Panc1 (cell line): ENCODE measurements around the gene GPHA2. TPM values are rescaled to one million over a fixed set of nuclear protein-coding genes. Genes with fewer than 3 reads are reported as not detected.

ENCODE experiments used
- ATAC-seq: fragments of 200-7000 bp; cut with Tn5 transposase; 2 replicates; pipeline ENCODE4 v1.9.1; 2020; ENCODE audit warnings: mild to moderate bottlenecking, moderate library complexity
- BruUV-seq: library from RNA; stranded (reverse); fragments of 400-500 nt; replicated peaks from 2 replicates; lab custom pipeline; 2021; lab: Mats Ljungman, UMichigan
- CTCF ChIA-PET: fragments of 300-600 bp; sonication (Branson Sonifier 250); formaldehyde crosslinking; loops from one replicate; lab custom pipeline; 2022; ENCODE audit warnings: antibody characterized with exemption; lab: Charles Lee
- POLR2A ChIA-PET: fragments of 300-600 bp; sonication (Branson Sonifier 250); formaldehyde crosslinking; loops from one replicate; lab custom pipeline; 2022; ENCODE audit warnings: antibody characterized with exemption; lab: Charles Lee
- DNase-seq: peaks from one replicate; pipeline ENCODE4 v3.0.0-alpha.2; 2010; ENCODE audit warnings: low read depth, low spot score
- H3K27ac ChIP-seq: 2 replicates; pipeline ENCODE4 v1.5.1; 2011; ENCODE audit warnings: mild to moderate bottlenecking, low read length, inconsistent platforms
- H3K27me3 ChIP-seq: fragments of 200-500 bp; sonication (Bioruptor generic); 2 replicates; pipeline ENCODE4 v1.6.0; 2014; ENCODE audit warnings: low read length, inconsistent platforms; ENCODE audit not compliant: control insufficient read depth, insufficient read depth
- H3K36me3 ChIP-seq: fragments of 200-500 bp; sonication (Bioruptor generic); 2 replicates; pipeline ENCODE4 v1.5.1; 2014; ENCODE audit warnings: inconsistent platforms, mild to moderate bottlenecking, low read length, moderate library complexity; ENCODE audit not compliant: control insufficient read depth, insufficient read depth
- H3K4me1 ChIP-seq: 2 replicates; pipeline ENCODE4 v1.5.1; 2011; ENCODE audit warnings: inconsistent platforms, mild to moderate bottlenecking, low read length, moderate library complexity; ENCODE audit not compliant: control insufficient read depth, insufficient read depth
- H3K4me3 ChIP-seq, 2 experiments: 2 replicates each; pipeline ENCODE4 v1.5.1; 2011 to 2012; ENCODE audit warnings: low read depth in 2 of 2, low read length in 2 of 2, mild to moderate bottlenecking in 2 of 2, inconsistent platforms in 1 of 2, moderate library complexity in 1 of 2
- H3K9me3 ChIP-seq: fragments of 200-500 bp; sonication (Bioruptor generic); 2 replicates; pipeline ENCODE4 v1.5.1; 2014; ENCODE audit warnings: low read depth, mild to moderate bottlenecking, inconsistent platforms, low read length, moderate library complexity; ENCODE audit not compliant: control insufficient read depth, insufficient read depth
- CTCF ChIP-seq: fragments of 450-650 bp; IDR thresholded peaks from 2 replicates; pipeline ENCODE4 v1.5.1; 2017; ENCODE audit warnings: mild to moderate bottlenecking
- POLR2AphosphoS5 ChIP-seq: IDR thresholded peaks from 2 replicates; pipeline ENCODE4 v1.6.1; 2012; ENCODE audit warnings: mild to moderate bottlenecking, low read depth, low read length, moderate library complexity
- REST ChIP-seq, 2 experiments: IDR thresholded peaks; 2 replicates each; pipeline ENCODE4 v1.6.1; 2011 to 2012; ENCODE audit warnings: low read depth in 2 of 2, control low read depth in 1 of 2, low read length in 1 of 2, mild to moderate bottlenecking in 1 of 2, moderate library complexity in 1 of 2; ENCODE audit not compliant: insufficient read depth in 1 of 2
- SIN3A ChIP-seq: IDR thresholded peaks from 2 replicates; pipeline ENCODE4 v1.6.1; 2012; ENCODE audit warnings: low read depth, mild to moderate bottlenecking, low read length, moderate library complexity, borderline replicate concordance; ENCODE audit not compliant: insufficient read depth
- TCF7L2 ChIP-seq: IDR thresholded peaks from 2 replicates; pipeline ENCODE4 v1.6.1; 2011; ENCODE audit warnings: mild to moderate bottlenecking, low read depth, low read length, inconsistent platforms
- in situ Hi-C: cut with HindIII; loops from 2 replicates; pipeline ENCODE4 v1.10.0; 2016; ENCODE audit warnings: low sequenced_read_pairs, low pct_unique_long_range_greater_than_20kb
- intact Hi-C: fragments of 100-400 bp; cut with micrococcal nuclease; formaldehyde crosslinking; loops from one replicate; pipeline ENCODE4 v1.10.0; 2022; ENCODE audit not compliant: unreplicated experiment
- total RNA-seq: library from RNA; stranded (reverse); gene quantifications from one replicate; pipeline ENCODE4 v1.2.1, GENCODE V29; 2021; ENCODE audit not compliant: unreplicated experiment

Gene GPHA2
- total RNA-seq, 1 experiment from 2014 or later = not detected

GRCh38 chr11:64930340-64930739, 5.4 kb downstream of the GPHA2 start:
- ATAC-seq = no peak
- POLR2A ChIA-PET = no interaction called here
- Histone ChIP-seq H3K4me1 (peaks cover 1% of the 10 kb centered on the region; the same call in 1 of the 2 replicates), H3K36me3 (no peaks in the 10 kb centered on the region), H3K4me3 (no peak overlapping the region), H3K9me3 (no peaks in the 10 kb centered on the region), H3K27ac (no peak overlapping the region), H3K27me3 (no peaks in the 10 kb centered on the region)
- in situ Hi-C loops = no loop called here
- TF ChIP-seq CTCF (no peak), POLR2AphosphoS5 (no peak), REST (IDR thresholded peaks at IDR 0.05; ENCODE audit: insufficient read depth in 1 of 2, low read depth in 2 of 2, low read length in 1 of 2) (no peak), TCF7L2 (no peak), SIN3A (no peak)
- CTCF ChIA-PET = no interaction called here
- DNase-seq = no peak
- intact Hi-C loops = no loop called here
- BruUV-seq = no TSS peak

- ChIA-PET CTCF (no interaction called here), POLR2A (no interaction called here)
- in situ Hi-C loops = no loop called here
- DNase-seq (no peak), ATAC-seq (no peak)
- Histone ChIP-seq H3K4me3 (no peak overlapping the region), H3K9me3 (no peaks in the 10 kb centered on the region), H3K4me1 (peaks cover 5% of the 10 kb centered on the region; the same call in 1 of the 2 replicates), H3K27me3 (no peaks in the 10 kb centered on the region), H3K36me3 (no peaks in the 10 kb centered on the region; the same call in 1 of the 2 replicates), H3K27ac (no peak overlapping the region)
- BruUV-seq = no TSS peak
- intact Hi-C loops = no loop called here
- no peak for TF ChIP-seq POLR2AphosphoS5
Measured at GRCh38 chr11:64929625-64930024, 6.1 kb downstream of the GPHA2 start.

GRCh38 chr11:64928957-64929356, 6.7 kb downstream of the GPHA2 start:
- TF ChIP-seq CTCF (no peak), REST (IDR thresholded peaks at IDR 0.05; ENCODE audit: insufficient read depth in 1 of 2, low read depth in 2 of 2, low read length in 1 of 2) (no peak), TCF7L2 (no peak), SIN3A (no peak), POLR2AphosphoS5 (no peak)
- no peaks in the 10 kb centered on the region for H3K9me3 ChIP-seq
- peaks cover 6% of the 10 kb centered on the region; the same call in 1 of the 2 replicates for H3K4me1 ChIP-seq
- no peak for DNase-seq
- H3K27ac ChIP-seq = no peak overlapping the region
- intact Hi-C loops = no loop called here
- no peak for ATAC-seq
- H3K27me3 ChIP-seq = no peaks in the 10 kb centered on the region
- H3K4me3 ChIP-seq = no peak overlapping the region
- no peaks in the 10 kb centered on the region; the same call in 1 of the 2 replicates for H3K36me3 ChIP-seq
- CTCF ChIA-PET = no interaction called here
- in situ Hi-C loops = no loop called here
- POLR2A ChIA-PET = no interaction called here
- BruUV-seq = no TSS peak
